ENCODE measurements around the gene PDPR. TPM values are rescaled to one million over a fixed set of nuclear protein-coding genes. Genes with fewer than 3 reads are reported as not detected.
"Not testable (repeated sequence)": the region's sequence is repeated elsewhere in the genome, so short reads cannot be mapped to it uniquely, and the experiment has no call there.

The PDPR gene
- polyA plus RNA-seq, 1 donor (not counting 4 experiments of a cell fraction or from before 2014, with no cell fraction given): 19.8 TPM

- DNase-seq (ENCODE audit: low read depth, low spot score): no peak
- H2AFZ ChIP-seq (ENCODE audit: control insufficient read depth, low read length): no peak overlapping the region
These were observed 47.9 kb downstream of the PDPR start for GRCh38 chr16:70162041-70162451.

GRCh38 chr16:70163596-70163995 lies 49.5 kb downstream of the PDPR start:
- no peak overlapping the region for H3K4me3 ChIP-seq (ENCODE audit: control insufficient read depth in 2 of 3, extremely low read depth in 1 of 3, insufficient read depth in 2 of 3, low read depth in 1 of 3, low read length in 3 of 3)
- no peak overlapping the region for H3K9ac ChIP-seq (ENCODE audit: control insufficient read depth, extremely low read depth, insufficient read depth, low read length)
- peaks cover 4% of the 10 kb centered on the region for H4K20me1 ChIP-seq (ENCODE audit: control insufficient read depth, extremely low read depth, insufficient read depth, low read length)
- no peak overlapping the region for H3K27ac ChIP-seq (ENCODE audit: control insufficient read depth, insufficient read depth, low read length)
- H2AFZ ChIP-seq (ENCODE audit: control insufficient read depth, low read length): no peak overlapping the region
- no peaks in the 10 kb centered on the region for H3K9me1 ChIP-seq (ENCODE audit: control insufficient read depth, extremely low read depth, insufficient read depth, low read length)
- DNase-seq (ENCODE audit: low read depth, low spot score) (no peak), FAIRE-seq (no peak)
- no peak overlapping the region for H3K4me2 ChIP-seq (ENCODE audit: control insufficient read depth, extremely low read depth, insufficient read depth, low read depth, low read length)
- no peaks in the 10 kb centered on the region for H3K27me3 ChIP-seq (ENCODE audit: control insufficient read depth, extremely low read depth, insufficient read depth, low read length)
- TF ChIP-seq CTCF (optimal IDR thresholded peaks at IDR 0.05 in 1 of 3, IDR thresholded peaks at IDR 0.05 in 1 of 3, conservative IDR thresholded peaks at IDR 0.05 in 1 of 3; ENCODE audit: extremely low read depth in 1 of 3, insufficient read depth in 2 of 3, low read length in 3 of 3): no peak
- no peak for TF ChIP-seq EZH2 (IDR thresholded peaks at IDR 0.05; ENCODE audit: low read length)
- H3K36me3 ChIP-seq (ENCODE audit: control insufficient read depth in 2 of 2, extremely low read depth in 1 of 2, insufficient read depth in 2 of 2, low read length in 2 of 2): peaks cover 3 to 5% of the 10 kb centered on the region in 2 experiments
- dilution Hi-C loops (cut with MboI; ENCODE audit: extremely low pct_ligation_motif_present, low sequenced_read_pairs): no loop called here
- no peaks in the 10 kb centered on the region for H3K79me2 ChIP-seq (ENCODE audit: control insufficient read depth, insufficient read depth, low read length)
- peaks cover 8% of the 10 kb centered on the region for H3K4me1 ChIP-seq (ENCODE audit: control insufficient read depth, extremely low read depth, insufficient read depth, low read length)
- no peaks in the 10 kb centered on the region for H3K9me3 ChIP-seq (ENCODE audit: control insufficient read depth, low read depth, low read length)

More at GRCh38 chr16:70162041-70162451, 47.9 kb downstream of the PDPR start:
- Histone ChIP-seq H3K79me2 (ENCODE audit: control insufficient read depth, insufficient read depth, low read length) (no peaks in the 10 kb centered on the region), H3K36me3 (ENCODE audit: control insufficient read depth in 2 of 2, extremely low read depth in 1 of 2, insufficient read depth in 2 of 2, low read length in 2 of 2) (peaks cover 8 to 13% of the 10 kb centered on the region in 2 experiments), H3K9me3 (ENCODE audit: control insufficient read depth, low read depth, low read length) (no peaks in the 10 kb centered on the region), H3K9ac (ENCODE audit: control insufficient read depth, extremely low read depth, insufficient read depth, low read length) (no peak overlapping the region), H3K27ac (ENCODE audit: control insufficient read depth, insufficient read depth, low read length) (no peak overlapping the region), H3K9me1 (ENCODE audit: control insufficient read depth, extremely low read depth, insufficient read depth, low read length) (no peaks in the 10 kb centered on the region), H3K4me2 (ENCODE audit: control insufficient read depth, extremely low read depth, insufficient read depth, low read depth, low read length) (peak overlapping the region; percentile 25), H3K27me3 (ENCODE audit: control insufficient read depth, extremely low read depth, insufficient read depth, low read length) (no peaks in the 10 kb centered on the region), H4K20me1 (ENCODE audit: control insufficient read depth, extremely low read depth, insufficient read depth, low read length) (peaks cover 4% of the 10 kb centered on the region), H3K4me1 (ENCODE audit: control insufficient read depth, extremely low read depth, insufficient read depth, low read length) (peaks cover 8% of the 10 kb centered on the region), H3K4me3 (ENCODE audit: control insufficient read depth in 2 of 3, extremely low read depth in 1 of 3, insufficient read depth in 2 of 3, low read depth in 1 of 3, low read length in 3 of 3) (no peak overlapping the region)
- dilution Hi-C loops (cut with MboI; ENCODE audit: extremely low pct_ligation_motif_present, low sequenced_read_pairs): no loop called here
- no peak for TF ChIP-seq CTCF (optimal IDR thresholded peaks at IDR 0.05 in 1 of 3, IDR thresholded peaks at IDR 0.05 in 1 of 3, conservative IDR thresholded peaks at IDR 0.05 in 1 of 3; ENCODE audit: extremely low read depth in 1 of 3, insufficient read depth in 2 of 3, low read length in 3 of 3)
- no peak for TF ChIP-seq EZH2 (IDR thresholded peaks at IDR 0.05; ENCODE audit: low read length)
- FAIRE-seq: peak; percentile 5

GRCh38 chr16:70166688-70167087 lies 52.6 kb downstream of the PDPR start:
- H3K27me3 ChIP-seq (ENCODE audit: control insufficient read depth, extremely low read depth, insufficient read depth, low read length); H3K9me1 ChIP-seq (ENCODE audit: control insufficient read depth, extremely low read depth, insufficient read depth, low read length); dilution Hi-C loops (cut with MboI; ENCODE audit: extremely low pct_ligation_motif_present, low sequenced_read_pairs); H3K9me3 ChIP-seq (ENCODE audit: control insufficient read depth, low read depth, low read length); H2AFZ ChIP-seq (ENCODE audit: control insufficient read depth, low read length); H3K4me1 ChIP-seq (ENCODE audit: control insufficient read depth, extremely low read depth, insufficient read depth, low read length); H4K20me1 ChIP-seq (ENCODE audit: control insufficient read depth, extremely low read depth, insufficient read depth, low read length); DNase-seq (ENCODE audit: low read depth, low spot score); H3K27ac ChIP-seq (ENCODE audit: control insufficient read depth, insufficient read depth, low read length); H3K79me2 ChIP-seq (ENCODE audit: control insufficient read depth, insufficient read depth, low read length); H3K4me3 ChIP-seq (ENCODE audit: control insufficient read depth in 2 of 3, extremely low read depth in 1 of 3, insufficient read depth in 2 of 3, low read depth in 1 of 3, low read length in 3 of 3); FAIRE-seq; H3K9ac ChIP-seq (ENCODE audit: control insufficient read depth, extremely low read depth, insufficient read depth, low read length); H3K4me2 ChIP-seq (ENCODE audit: control insufficient read depth, extremely low read depth, insufficient read depth, low read depth, low read length); H3K36me3 ChIP-seq (ENCODE audit: control insufficient read depth in 2 of 2, extremely low read depth in 1 of 2, insufficient read depth in 2 of 2, low read length in 2 of 2): not testable (repeated sequence)

- DNase-seq (ENCODE audit: low read depth, low spot score); FAIRE-seq; H3K9me3 ChIP-seq (ENCODE audit: control insufficient read depth, low read depth, low read length); dilution Hi-C loops (cut with MboI; ENCODE audit: extremely low pct_ligation_motif_present, low sequenced_read_pairs); H3K36me3 ChIP-seq (ENCODE audit: control insufficient read depth in 2 of 2, extremely low read depth in 1 of 2, insufficient read depth in 2 of 2, low read length in 2 of 2); H3K79me2 ChIP-seq (ENCODE audit: control insufficient read depth, insufficient read depth, low read length); H3K4me2 ChIP-seq (ENCODE audit: control insufficient read depth, extremely low read depth, insufficient read depth, low read depth, low read length); H3K4me3 ChIP-seq (ENCODE audit: control insufficient read depth in 2 of 3, extremely low read depth in 1 of 3, insufficient read depth in 2 of 3, low read depth in 1 of 3, low read length in 3 of 3); H3K27ac ChIP-seq (ENCODE audit: control insufficient read depth, insufficient read depth, low read length); H3K9me1 ChIP-seq (ENCODE audit: control insufficient read depth, extremely low read depth, insufficient read depth, low read length); H3K27me3 ChIP-seq (ENCODE audit: control insufficient read depth, extremely low read depth, insufficient read depth, low read length); H2AFZ ChIP-seq (ENCODE audit: control insufficient read depth, low read length); H4K20me1 ChIP-seq (ENCODE audit: control insufficient read depth, extremely low read depth, insufficient read depth, low read length); H3K4me1 ChIP-seq (ENCODE audit: control insufficient read depth, extremely low read depth, insufficient read depth, low read length); H3K9ac ChIP-seq (ENCODE audit: control insufficient read depth, extremely low read depth, insufficient read depth, low read length): not testable (repeated sequence)
These were observed 59.2 kb downstream of the PDPR start, which contains the start of gene CLEC18C for GRCh38 chr16:70173212-70173837. Gene CLEC18C, plus strand, starts transcription at chr16:70173787. Its CDS starts 492 bp downstream, at chr16:70174279.

All from keratinocyte (primary cell).